ENCODE measurements around the gene SYT9. TPM values are rescaled to one million over a fixed set of nuclear protein-coding genes. Genes with fewer than 3 reads are reported as not detected.

Gene SYT9
- total RNA-seq, 1 donor: 0.09 TPM

GRCh38 chr11:7348432-7349304, 97.0 kb downstream of the SYT9 start:
- TF ChIP-seq CTCF (IDR thresholded peaks at IDR 0.05; ENCODE audit: insufficient read depth, low read length): no peak
- DNase-seq (ENCODE audit: low read depth): no peak
- H3K4me3 ChIP-seq (ENCODE audit: low read depth, low read length): no peak overlapping the region

GRCh38 chr11:7351228-7351627, 99.5 kb downstream of the SYT9 start:
- no peak for DNase-seq (ENCODE audit: low read depth)
- H3K4me3 ChIP-seq (ENCODE audit: low read depth, low read length): no peak overlapping the region
- TF ChIP-seq CTCF (IDR thresholded peaks at IDR 0.05; ENCODE audit: insufficient read depth, low read length): no peak

GRCh38 chr11:7353100-7353499, 101.4 kb downstream of the SYT9 start:
- peak; percentile 33 for DNase-seq (ENCODE audit: low read depth)
- TF ChIP-seq CTCF (IDR thresholded peaks at IDR 0.05; ENCODE audit: insufficient read depth, low read length): peak; percentile 47
- no peak overlapping the region for H3K4me3 ChIP-seq (ENCODE audit: low read depth, low read length)

- no peak for DNase-seq (ENCODE audit: low read depth)
- no peak for TF ChIP-seq CTCF (IDR thresholded peaks at IDR 0.05; ENCODE audit: insufficient read depth, low read length)
- no peak overlapping the region for H3K4me3 ChIP-seq (ENCODE audit: low read depth, low read length)
Measured at GRCh38 chr11:7364660-7365059, 113.0 kb downstream of the SYT9 start.

GRCh38 chr11:7367803-7368202, 116.1 kb downstream of the SYT9 start:
- DNase-seq (ENCODE audit: low read depth): no peak
- H3K4me3 ChIP-seq (ENCODE audit: low read depth, low read length): no peak overlapping the region

GRCh38 chr11:7376386-7376785, 124.7 kb downstream of the SYT9 start:
- no peak for TF ChIP-seq CTCF (IDR thresholded peaks at IDR 0.05; ENCODE audit: insufficient read depth, low read length)
- no peak overlapping the region for H3K4me3 ChIP-seq (ENCODE audit: low read depth, low read length)
- DNase-seq (ENCODE audit: low read depth): no peak

More at GRCh38 chr11:7367803-7368202, 116.1 kb downstream of the SYT9 start:
- no peak for TF ChIP-seq CTCF (IDR thresholded peaks at IDR 0.05; ENCODE audit: insufficient read depth, low read length)

Data from fibroblast of the aortic adventitia (primary cell).